Calu3 (cell line): ENCODE data around the gene ST8SIA2. TPM values are rescaled to one million over a fixed set of nuclear protein-coding genes. Genes with fewer than 3 reads are reported as not detected.

Experiments
- BruUV-seq: library from RNA; stranded (reverse); fragments of 400-500 nt; replicated peaks from 2 replicates; lab custom pipeline; 2021; lab: Mats Ljungman, UMichigan
- CTCF ChIA-PET: fragments of 300-600 bp; sonication (Branson Sonifier 250); formaldehyde crosslinking; loops from one replicate; lab custom pipeline; 2022; ENCODE audit warnings: antibody characterized with exemption; lab: Charles Lee
- DNase-seq: peaks from one replicate; pipeline ENCODE4 v3.0.0; 2022
- H3K27ac Mint-ChIP-seq: one replicate; pipeline ENCODE4 v1.8.0; 2022; ENCODE audit warnings: mixed read lengths; ENCODE audit not compliant: unreplicated experiment
- H3K27me3 Mint-ChIP-seq: one replicate; pipeline ENCODE4 v1.8.0; 2022; ENCODE audit warnings: mixed read lengths; ENCODE audit not compliant: unreplicated experiment
- H3K36me3 Mint-ChIP-seq: one replicate; pipeline ENCODE4 v1.8.0; 2022; ENCODE audit warnings: mild to moderate bottlenecking, moderate library complexity, mixed read lengths; ENCODE audit not compliant: insufficient read depth, unreplicated experiment
- H3K4me1 Mint-ChIP-seq: one replicate; pipeline ENCODE4 v1.8.0; 2022; ENCODE audit warnings: mild to moderate bottlenecking, low read depth, mixed read lengths; ENCODE audit not compliant: unreplicated experiment
- H3K4me3 Mint-ChIP-seq: one replicate; pipeline ENCODE4 v1.8.0; 2022; ENCODE audit warnings: mild to moderate bottlenecking, low read depth, moderate library complexity, mixed read lengths; ENCODE audit not compliant: unreplicated experiment
- H3K9me3 Mint-ChIP-seq: one replicate; pipeline ENCODE4 v1.8.0; 2022; ENCODE audit warnings: low read depth, mixed read lengths; ENCODE audit not compliant: unreplicated experiment
- intact Hi-C: fragments of 100-400 bp; cut with micrococcal nuclease; formaldehyde crosslinking; loops from one replicate; pipeline ENCODE4 v1.10.0; 2022; ENCODE audit not compliant: unreplicated experiment
- total RNA-seq: library from RNA; stranded (reverse); gene quantifications from 2 replicates; pipeline ENCODE4 v1.2.3, GENCODE V29; 2022
- TF ChIP-seq, protein P1 (sequence below): fragments of 200-600 bp; IDR thresholded peaks from one replicate; pipeline ENCODE4 v1.8.0; 2022; ENCODE audit warnings: antibody characterized with exemption; ENCODE audit not compliant: unreplicated experiment

The ST8SIA2 gene
- total RNA-seq, 1 experiment from 2014 or later: not detected

GRCh38 chr15:92415639-92416297 lies 22.1 kb downstream of the ST8SIA2 start:
- H3K9me3 Mint-ChIP-seq: no peaks in the 10 kb centered on the region
- no peak overlapping the region for H3K27ac Mint-ChIP-seq
- no peaks in the 10 kb centered on the region for H3K36me3 Mint-ChIP-seq
- intact Hi-C loops: no loop called here
- no peak for DNase-seq
- no peaks in the 10 kb centered on the region for H3K4me1 Mint-ChIP-seq
- TF ChIP-seq, protein P1, sequence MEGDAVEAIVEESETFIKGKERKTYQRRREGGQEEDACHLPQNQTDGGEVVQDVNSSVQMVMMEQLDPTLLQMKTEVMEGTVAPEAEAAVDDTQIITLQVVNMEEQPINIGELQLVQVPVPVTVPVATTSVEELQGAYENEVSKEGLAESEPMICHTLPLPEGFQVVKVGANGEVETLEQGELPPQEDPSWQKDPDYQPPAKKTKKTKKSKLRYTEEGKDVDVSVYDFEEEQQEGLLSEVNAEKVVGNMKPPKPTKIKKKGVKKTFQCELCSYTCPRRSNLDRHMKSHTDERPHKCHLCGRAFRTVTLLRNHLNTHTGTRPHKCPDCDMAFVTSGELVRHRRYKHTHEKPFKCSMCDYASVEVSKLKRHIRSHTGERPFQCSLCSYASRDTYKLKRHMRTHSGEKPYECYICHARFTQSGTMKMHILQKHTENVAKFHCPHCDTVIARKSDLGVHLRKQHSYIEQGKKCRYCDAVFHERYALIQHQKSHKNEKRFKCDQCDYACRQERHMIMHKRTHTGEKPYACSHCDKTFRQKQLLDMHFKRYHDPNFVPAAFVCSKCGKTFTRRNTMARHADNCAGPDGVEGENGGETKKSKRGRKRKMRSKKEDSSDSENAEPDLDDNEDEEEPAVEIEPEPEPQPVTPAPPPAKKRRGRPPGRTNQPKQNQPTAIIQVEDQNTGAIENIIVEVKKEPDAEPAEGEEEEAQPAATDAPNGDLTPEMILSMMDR: no peak
- BruUV-seq: no TSS peak
- H3K4me3 Mint-ChIP-seq: no peak overlapping the region
- peaks cover 100% of the 10 kb centered on the region for H3K27me3 Mint-ChIP-seq
- CTCF ChIA-PET: no interaction called here

DNA sequence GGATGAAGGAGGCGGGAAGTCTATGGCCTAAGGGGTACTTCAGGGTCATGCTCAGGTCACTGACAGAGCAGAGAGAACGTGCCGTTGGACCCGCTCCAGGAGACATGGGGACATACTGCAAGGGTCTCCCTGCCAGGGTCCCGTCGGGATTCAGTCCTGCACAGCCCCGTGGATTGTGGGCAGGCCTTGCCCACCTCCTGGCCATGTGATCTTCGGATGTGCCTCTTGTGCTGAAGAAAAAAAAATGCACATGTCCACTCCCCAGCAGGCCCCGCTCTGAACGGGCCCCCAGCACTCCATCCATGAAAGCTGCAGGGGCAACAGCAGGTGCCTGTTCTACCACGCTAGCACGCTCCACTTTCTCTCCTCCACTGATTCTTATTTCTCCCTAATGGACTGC lies 22.9 kb downstream of the ST8SIA2 start:
- H3K9me3 Mint-ChIP-seq: no peaks in the 10 kb centered on the region

DNA sequence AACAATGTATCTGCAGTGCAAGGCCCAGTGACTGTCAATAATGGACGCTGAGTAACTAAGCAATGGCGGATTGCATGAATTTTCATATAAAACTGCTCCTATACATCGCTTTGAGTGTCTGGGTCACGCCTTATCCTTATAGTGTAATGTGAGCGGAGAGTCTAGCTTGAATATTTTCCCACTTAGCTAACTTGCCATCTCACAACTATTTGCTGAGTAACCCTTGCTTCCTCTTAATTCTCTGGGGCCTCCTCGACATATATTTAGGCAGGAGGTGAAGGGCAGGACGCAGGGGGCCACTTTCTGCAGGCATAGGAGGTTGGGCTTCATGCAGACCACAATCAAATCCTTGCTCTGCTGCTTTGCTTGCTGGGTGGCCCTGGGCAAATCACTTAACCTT lies 24.0 kb downstream of the ST8SIA2 start:
- CTCF ChIA-PET: no interaction called here
- DNase-seq: no peak
- Mint-ChIP-seq H3K27ac (no peak overlapping the region), H3K9me3 (no peaks in the 10 kb centered on the region), H3K4me3 (no peak overlapping the region), H3K27me3 (peaks cover 100% of the 10 kb centered on the region), H3K36me3 (no peaks in the 10 kb centered on the region), H3K4me1 (no peaks in the 10 kb centered on the region)
- BruUV-seq: no TSS peak
- intact Hi-C loops: no loop called here
- TF ChIP-seq, protein P1: no peak

More for the DNA sequence above, 22.9 kb downstream of the ST8SIA2 start:
- no TSS peak for BruUV-seq
- H3K4me3 Mint-ChIP-seq: no peak overlapping the region
- peaks cover 100% of the 10 kb centered on the region for H3K27me3 Mint-ChIP-seq
- CTCF ChIA-PET: no interaction called here
- H3K4me1 Mint-ChIP-seq: no peaks in the 10 kb centered on the region
- DNase-seq: no peak
- no peak overlapping the region for H3K27ac Mint-ChIP-seq
- intact Hi-C loops: no loop called here
- H3K36me3 Mint-ChIP-seq: no peaks in the 10 kb centered on the region
- TF ChIP-seq, protein P1: no peak

DNA sequence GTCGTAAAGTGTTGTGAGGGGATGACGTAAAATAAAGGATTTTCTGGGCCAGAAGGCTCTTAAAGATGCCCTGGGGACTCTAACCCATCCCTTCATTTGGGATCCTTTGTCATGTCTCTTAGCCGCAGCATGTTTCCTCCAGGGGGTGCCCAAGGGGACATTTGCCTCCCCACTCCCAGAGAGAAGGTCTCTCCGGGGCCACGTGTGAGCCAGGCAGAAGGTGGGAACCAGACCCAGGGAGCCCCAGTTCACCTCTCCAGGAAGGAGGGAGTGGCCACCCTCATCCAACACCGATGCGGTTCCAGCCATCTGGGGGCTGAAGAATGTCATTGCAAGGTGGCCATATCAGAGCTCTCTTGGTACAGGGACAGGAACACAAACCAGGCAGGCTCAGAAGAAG lies 25.2 kb downstream of the ST8SIA2 start:
- CTCF ChIA-PET: no interaction called here
- intact Hi-C loops: no loop called here
- DNase-seq: no peak
- H3K27me3 Mint-ChIP-seq: peaks cover 100% of the 10 kb centered on the region
- H3K4me3 Mint-ChIP-seq: no peak overlapping the region
- H3K27ac Mint-ChIP-seq: no peak overlapping the region
- H3K9me3 Mint-ChIP-seq: no peaks in the 10 kb centered on the region
- H3K36me3 Mint-ChIP-seq: no peaks in the 10 kb centered on the region
- TF ChIP-seq, protein P1: no peak
- no peaks in the 10 kb centered on the region for H3K4me1 Mint-ChIP-seq
- BruUV-seq: no TSS peak
